NCI-H82 (cell line): ENCODE measurements around the gene ATAD2B.

ENCODE experiments used
- DNase-seq: peaks from one replicate; lab custom pipeline; 2025; lab: John Stamatoyannopoulos, UW

ATAD2B gene

DNA sequence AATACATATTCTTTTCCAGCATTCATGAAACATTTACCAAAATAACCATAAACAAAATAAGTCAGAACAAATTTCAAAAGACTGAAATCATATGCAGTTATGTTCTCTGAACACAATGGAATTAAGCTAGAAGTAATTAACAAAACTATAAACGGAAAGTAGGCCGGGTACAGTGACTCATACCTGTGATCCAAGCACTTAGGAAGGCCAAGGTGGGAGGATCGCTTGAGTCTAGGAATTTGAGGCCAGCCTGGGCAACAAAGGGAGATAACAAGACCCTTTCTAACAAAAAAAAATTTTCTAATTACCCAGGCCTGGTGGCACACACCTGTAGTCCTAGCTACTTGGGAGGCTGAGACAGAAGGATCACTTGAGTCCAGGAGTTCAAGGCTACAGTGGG lies 14.9 kb downstream of the ATAD2B start:
- DNase-seq, result no peak

DNA sequence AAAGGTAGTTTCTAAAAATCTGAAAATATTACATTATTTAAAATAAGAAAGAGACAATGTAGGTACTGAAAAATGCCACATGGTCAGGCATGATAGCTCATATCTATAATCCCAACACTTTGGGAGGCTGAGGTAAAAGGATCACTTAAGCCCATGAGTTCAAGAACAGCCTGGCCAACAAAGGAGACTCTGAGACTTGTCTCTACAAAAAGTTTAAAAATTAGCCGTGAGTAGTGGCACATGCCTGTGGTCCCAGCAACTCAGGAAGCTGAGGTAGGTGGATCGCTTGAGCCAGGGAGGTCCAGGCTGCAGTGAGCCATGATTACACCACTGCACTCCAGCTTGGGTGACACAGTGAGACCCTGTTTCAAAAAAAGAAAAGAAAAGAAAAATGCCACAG lies 21.8 kb downstream of the ATAD2B start:
- DNase-seq, result peak; percentile 15

DNA sequence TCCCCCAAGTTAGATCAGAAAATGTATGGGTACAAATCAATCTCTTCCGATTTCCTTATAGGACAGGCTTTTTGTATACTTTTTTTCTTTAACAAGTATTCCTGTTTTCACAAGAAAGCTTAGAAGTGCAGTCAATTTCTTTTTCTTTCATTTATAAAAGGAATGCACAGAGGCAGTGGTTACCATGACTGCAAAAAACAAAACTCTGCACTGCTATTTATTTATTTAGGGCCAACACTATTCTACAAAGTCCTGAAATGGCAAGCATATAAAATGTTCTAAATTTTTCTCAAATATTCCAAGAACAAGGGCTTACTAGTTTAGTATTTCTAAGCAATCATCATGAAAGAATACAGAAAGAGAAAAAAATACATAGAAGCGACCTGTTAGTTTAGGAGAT lies 22.2 kb downstream of the ATAD2B start:
- DNase-seq, result no peak

DNA sequence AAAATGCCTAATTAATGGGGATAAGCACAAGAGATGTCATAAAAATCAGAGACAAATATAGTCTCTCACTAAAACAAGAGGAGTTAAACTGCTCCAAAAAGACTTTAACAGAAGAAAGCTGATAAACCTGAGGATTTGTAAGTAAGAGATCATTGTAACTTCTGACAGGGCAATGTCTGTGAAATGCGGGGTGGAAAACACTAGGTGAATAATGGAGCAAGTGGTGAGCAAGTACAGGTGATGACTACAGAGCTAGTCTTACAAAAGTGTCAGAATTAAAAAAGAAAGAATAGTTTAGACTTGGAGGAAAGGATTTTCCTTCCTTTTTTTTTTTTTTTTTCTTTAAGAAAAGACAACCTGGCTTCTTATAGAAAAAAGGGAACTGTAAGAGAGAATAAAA lies 22.7 kb downstream of the ATAD2B start:
- DNase-seq, result no peak

DNA sequence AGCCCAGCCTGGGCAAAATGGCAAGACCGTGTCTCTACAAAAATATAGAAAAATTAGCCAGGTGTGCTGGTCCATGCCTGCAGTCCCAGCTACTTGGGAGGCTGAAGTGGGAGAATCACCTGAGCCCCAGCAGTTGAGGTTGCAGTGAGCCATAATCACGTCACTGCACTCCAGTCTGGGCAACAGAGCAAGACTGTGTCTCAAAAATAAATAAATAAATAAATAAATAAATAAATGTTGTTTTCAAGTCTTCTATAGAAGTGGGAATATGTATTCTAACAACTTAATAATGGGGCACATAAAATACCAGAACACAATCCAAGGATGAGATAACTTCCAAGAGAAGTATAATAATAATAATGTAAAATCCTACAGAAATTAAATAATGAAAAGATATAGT lies 23.9 kb downstream of the ATAD2B start:
- DNase-seq, result no peak

DNA sequence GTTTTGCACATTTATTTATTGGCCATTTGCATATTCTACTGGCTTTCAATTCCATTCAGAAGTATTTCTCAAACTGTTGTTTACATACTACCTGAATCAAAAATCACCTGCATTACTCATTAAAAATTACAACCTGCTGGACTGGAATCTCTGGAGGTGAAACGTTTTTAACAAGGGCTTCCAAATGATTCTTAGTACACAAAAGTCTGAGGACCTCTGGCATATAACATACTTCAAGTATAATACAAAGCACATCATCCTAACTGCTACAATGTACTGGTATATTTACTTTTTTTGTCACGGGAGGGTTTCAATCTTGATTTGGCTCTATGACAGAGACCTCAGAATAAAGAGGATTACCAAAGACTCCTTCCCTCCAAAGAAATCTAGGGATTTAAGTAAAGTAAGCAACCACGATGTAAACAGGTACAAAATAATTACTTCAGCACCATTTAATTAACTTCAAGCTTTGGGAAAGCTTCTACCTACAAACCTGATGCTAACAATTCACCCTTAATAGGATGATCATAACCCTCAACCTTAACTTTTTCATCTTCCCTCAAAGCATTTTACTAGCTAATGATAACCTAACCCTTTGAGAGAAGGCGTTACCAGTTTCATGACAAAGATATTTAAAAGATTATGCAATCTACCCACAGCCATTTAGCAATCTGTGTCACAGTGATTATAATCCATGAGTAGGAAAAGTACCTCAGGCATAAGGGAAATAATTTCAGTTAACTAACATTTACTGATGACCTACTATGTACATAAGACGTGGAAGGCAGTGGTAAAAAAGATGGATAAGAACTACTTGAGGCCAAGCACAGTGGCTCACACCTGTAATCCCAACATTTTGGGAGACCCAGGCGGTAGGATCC lies 24.7 kb downstream of the ATAD2B start:
- peak; percentile 58 for DNase-seq

DNA sequence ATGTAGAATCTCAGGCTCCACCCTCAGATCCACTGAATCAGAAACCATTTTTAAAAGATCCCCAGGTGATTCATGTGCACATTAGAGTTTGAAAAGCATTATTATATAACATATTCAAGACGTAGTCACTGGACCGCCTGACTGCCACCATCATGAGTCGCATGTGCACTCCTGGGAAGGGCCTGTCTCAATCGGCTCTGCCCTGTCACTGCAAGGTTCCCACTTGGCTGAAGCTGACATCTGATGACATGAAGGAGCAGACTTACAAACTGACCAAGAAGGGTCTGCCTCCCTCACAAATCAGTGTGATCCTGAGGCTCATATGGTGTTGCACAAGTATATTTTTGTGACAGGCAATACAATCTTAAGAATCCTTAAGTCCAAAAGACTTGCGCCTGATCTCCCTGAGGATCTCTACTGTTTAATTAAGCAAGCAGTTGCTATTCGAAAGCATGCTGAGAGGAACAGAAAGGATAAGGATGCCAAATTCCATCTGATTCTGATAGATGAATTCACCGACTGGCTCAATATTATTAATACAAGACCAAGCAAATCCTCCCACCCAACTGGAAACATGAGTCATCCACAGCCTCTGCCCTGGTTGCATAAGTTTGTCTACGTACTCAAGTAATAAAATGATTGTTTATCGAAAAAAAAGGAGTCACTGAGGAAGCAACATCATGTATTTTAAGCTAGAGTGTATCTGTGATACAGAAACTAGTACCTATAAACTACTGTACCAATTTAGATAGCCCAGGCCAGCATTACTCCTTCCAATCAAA lies 26.2 kb downstream of the ATAD2B start:
- no peak for DNase-seq

DNA sequence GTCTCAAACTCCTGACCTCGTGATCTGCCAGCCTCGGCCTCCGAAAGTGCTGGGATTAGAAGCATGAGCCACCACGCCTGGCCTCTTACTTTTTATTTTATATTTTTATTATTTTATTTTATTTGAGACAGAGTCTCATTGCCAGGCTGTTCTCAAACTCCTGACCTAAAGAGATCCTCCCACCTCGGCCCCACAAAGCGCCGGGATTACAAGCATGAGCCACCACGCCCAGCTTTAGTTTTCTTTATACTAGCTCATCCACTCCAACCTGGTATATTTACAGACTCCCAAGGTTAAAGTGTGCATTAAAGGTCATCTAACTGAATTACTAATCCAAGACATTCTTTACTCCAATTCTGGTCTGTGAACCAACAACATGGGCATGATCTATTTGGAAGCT lies 26.8 kb downstream of the ATAD2B start:
- no peak for DNase-seq

DNA sequence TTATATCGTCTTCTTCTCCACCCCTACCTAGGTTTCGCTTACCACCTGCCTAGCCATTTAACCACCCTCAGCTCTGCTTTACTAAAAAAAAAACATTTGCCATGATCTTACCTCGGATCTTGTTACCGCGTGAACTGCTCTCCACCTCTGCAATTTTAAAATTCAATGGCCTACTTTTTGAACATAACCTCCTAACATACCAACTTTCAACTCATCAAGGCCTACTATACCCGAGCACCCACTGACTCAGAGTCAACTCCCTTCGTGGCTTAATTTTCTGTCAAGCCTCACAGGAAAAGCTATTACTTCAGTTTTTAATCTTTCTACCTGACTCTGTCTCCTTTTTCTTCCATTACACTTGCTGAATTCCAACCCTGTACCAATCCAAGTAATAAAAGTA lies 55.7 kb downstream of the ATAD2B start:
- no peak for DNase-seq

DNA sequence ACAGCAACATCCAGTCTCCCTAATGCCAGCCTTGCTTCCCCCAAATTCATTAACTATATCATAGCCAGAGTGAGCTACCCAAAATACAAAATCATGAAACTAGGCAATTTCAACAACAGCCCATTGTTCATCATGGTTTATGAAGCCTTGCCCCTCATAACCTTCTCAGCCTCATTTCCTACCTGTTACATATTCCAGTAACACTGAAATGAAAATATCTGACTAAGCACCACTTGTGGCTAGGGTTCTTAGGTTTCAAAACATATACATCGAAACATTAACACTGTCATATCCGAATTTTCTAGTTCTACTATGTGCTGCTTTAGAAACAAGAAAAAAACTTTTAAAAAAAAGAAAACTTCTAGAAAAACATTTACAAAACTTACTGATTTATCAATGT lies 59.5 kb downstream of the ATAD2B start:
- no peak for DNase-seq

DNA sequence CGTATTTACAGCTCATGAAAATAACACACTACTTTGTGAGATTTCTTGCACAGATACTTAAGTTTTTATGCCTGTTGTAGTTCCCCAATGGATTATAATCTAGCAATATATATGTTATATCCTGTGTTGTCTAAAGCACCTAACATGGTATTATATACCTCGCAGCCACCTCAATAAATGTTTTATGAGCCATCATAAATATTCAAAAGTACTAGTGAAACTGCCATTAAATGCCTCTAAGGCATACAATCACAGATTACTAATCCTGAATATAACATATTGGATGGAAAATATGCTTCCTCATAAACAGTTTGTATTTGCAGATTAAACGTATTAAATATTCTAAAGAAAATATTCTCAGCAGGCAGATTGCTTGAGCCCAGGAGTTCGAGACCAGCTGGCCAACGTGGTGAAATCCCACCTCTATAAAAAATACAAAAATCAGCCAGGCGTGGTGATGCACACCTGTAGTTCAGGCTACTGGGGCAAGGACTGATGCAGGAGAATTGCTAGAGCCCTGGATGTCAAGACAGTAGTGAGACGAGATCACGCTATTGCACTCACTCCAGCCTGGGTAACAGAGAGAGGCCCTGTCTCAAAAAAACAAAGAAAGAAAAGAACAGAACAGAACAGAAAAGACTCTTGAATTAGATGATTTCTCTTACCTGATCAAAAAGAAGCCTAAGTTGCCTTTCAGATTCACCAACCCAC lies 64.1 kb downstream of the ATAD2B start:
- no peak for DNase-seq

DNA sequence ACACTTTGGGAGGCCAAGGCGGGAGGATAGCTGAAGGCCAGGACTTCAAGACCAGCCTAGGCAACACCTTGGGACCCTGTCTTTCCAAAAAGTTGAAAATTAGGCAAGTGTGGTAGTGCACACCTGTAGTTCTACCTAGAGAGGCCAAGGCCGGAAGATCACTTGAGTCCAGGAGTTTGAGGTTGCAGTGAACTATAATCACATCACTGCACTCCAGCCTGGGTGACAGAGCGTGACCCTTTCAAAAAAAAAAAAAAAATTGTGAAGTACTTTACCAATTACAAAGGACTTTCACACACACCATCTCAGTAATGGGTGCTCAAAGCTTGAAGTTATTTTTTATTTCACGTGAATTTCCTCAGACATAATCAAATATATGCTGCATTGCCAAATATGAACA lies 65.0 kb downstream of the ATAD2B start:
- no peak for DNase-seq

DNA sequence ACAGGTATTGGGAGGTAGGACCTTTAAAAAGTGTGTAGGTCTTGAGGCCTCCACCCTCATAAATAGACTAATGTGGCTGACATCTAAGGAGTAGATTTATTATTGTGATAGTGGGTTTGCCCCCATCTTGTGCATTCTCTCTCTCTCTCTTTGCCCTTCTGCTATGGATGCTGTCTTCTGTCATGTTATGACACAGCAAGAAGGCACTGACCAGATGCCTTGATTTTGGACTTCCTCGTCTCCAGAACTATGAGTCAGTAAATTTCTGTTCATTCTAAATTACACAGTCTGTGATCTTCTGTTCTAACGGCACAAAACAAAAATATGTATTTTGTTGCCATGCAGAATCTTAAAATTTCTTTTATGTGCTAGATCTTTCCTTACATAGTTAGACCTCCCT lies 66.9 kb downstream of the ATAD2B start:
- no peak for DNase-seq

DNA sequence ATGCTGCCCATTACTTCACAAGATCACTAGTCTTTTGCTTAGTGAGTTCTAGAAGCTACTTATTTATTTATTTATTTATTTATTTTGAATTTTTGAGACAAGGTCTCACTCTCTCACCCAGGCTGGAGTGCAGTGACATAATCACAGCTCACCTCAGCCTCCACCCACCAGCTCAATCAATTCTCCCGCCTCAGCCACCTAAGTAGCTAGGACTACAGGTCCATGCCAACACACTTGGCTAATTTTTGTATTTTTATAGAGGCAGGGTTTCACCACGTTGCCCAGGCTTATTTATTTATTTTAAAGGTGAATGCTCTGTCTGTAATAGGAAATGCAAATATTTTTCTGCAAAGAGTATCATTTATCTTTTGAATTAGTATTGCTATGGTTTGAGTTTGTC lies 67.7 kb downstream of the ATAD2B start:
- no peak for DNase-seq

DNA sequence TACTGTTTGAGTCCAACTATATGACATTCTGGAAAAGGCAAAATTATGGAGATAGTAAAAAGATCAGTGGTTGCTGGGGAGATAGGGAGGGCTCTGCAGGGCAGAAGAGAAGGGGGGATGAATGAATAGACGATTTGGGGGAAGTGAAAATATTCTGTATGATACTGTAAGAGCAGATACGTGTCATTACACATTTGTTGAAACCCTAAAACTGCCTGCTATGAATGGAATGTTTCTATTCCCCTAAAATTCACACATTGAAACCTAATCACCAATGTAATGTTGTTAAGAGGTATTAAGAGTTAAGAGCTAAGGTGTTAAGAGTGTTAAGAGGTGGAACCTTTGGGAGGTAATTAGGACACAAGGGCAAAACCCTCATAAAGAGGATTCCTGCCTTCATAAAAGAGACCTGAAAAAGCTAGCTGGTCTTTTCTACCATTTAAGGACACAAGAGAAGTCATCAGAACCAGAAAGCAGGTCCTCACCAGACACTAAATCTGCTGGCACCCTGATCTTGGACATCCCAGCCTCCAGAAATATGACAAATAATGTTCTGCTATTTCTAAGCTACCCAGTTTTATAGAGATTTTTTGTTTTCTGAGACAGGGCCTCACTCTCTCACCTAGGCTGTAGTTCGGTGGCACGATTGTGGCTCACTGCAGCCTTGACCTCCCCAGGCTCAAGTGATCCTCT lies 76.2 kb downstream of the ATAD2B start:
- peak; percentile 21 for DNase-seq

DNA sequence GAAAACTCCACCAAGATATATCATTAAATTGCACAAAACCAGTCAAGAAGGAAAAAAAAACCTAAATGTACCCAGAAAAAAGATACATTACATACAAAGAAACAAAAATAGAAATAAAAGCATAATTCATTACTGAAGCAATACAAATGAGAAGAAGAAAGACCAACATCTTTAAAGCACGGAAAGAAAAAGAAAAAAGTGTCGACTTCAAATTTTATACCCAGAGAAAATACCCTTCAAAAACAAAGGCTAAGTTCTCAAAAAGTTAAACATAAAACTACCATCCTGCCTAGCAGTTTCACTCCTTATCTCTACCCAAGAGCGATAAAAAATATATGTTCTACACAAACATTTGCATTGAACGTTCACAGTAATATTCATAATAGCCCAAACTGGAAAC lies 82.0 kb downstream of the ATAD2B start:
- no peak for DNase-seq

DNA sequence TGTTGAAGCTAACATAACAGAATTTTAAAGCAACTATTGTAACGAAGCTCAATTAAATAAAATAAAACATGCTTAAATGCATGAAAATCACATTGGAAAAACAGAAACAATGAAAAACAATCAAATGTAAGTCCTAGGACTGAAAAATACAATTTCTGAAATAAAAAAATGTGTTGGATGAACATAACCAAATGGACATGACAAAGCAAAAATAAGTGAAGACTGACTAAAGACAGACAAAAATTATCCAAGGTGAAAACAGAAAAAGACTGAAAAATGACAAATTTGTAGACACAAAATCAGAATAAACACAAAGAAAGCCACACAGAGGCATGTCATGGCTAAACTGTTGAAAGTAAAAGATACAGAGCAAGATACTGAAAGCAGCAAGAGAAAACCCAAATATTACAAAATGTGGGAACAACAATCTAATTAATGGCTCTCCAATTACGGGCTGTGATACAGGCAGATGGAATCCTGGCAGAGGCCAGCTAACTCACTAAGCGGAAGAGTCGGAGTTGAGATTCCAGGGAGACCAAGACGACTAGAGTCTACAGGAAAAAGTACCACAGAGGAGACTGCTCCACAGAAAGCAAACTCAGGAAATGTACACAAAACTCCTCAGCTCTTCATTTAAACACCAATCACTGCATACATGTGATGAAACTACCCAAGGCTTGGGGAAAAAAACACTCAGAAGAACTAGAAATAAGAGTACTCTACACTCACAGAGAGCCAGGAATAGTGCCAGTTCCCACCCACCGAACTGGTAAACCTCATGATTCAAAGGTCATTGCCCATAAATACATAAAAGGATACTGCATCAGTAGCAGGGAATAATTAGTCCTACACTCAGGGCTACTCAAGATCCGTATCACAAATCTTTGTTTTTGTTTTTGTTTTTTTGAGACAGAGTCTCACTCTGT lies 83.6 kb downstream of the ATAD2B start:
- DNase-seq, result no peak

DNA sequence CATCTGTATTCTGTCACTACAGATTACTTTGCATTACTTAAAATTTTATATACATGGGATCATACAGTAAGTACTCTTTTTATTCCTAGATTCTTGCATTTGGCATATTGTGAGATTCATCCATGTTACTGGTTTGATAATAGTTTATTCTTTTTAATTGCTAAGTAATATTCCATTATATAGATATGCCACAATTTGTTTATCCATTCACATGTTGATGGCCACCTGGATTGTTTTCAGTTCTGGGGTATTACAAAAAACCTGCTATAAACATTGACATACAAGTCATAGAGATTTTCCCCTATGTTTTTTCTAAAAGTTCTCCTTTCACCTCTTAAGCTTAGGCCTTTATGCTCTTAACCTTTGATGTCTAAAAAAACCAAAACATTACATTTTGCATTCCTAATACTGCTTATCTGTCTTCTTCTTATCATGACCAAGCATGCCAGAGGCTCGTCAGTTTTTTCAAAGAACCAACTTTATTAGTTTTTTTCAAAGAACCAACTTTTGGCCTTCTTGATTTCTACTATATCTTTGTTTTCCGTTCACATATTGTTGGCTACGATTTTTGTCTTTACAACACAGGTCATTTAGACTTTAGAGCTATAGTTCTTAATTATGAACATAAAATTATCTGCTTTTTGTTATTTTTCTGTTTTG lies 86.9 kb downstream of the ATAD2B start:
- no peak for DNase-seq

DNA sequence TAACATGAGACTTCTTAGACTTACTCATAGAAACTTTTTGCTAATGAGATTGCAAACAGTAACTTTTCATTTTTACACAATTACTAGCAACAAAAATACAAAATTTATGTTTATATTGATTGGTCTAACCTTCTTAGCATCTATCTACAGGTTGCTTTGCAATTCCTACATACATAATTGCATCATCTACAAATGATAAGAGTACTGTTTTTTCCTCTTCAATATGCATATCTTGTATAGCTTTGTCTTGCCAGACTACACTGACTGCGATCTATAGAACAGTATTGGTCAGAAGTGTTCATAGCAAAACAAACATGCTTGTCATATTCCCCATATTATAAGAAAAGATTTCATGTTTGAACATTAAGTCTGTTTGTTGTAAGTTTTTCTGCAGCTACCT lies 87.9 kb downstream of the ATAD2B start:
- no peak for DNase-seq

DNA sequence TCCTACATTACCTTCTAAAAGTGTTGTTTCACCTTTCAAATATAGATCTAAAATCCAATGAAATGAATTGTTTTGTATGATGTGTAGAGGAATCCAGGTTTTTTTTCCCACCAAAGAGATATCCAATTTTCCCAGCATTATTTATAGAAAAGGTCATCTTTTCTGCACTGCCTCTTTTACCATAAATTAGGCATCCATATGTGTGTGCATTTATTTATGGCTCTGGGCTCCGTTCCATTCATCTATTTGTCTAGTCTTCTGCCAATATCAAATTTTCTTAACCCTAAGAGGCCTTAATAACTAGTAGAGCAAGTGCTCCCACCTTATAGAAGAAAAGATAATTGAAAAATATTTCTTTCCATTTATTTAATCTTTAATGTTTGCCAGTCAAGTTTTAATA lies 88.3 kb downstream of the ATAD2B start:
- no peak for DNase-seq

DNA sequence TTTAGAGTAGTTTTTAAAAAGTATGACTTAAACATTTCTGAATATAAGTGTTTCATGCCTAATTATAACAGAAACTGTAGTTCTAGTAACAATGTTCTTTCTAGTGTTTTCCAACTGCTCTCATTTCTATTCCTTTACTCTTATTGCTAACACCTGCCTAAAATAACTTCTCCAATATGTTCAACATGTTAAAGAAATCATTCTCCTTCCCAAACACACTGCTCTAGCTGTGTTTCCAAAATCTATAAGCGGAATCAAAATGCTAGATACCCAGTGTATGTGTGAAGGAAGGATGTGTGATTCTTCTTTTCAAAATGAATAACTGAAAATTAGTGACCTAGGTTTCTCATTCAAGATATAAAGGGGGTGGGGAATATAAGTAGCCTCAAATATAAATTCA lies 89.1 kb downstream of the ATAD2B start:
- no peak for DNase-seq
